Small intestine (tissue), 7 donors: ENCODE results near the gene GRIK4. TPM values are rescaled to one million over a fixed set of nuclear protein-coding genes. Genes with fewer than 3 reads are reported as not detected.

Experiments
- DNase-seq, 2 donors: peaks; one replicate each; pipeline versions ENCODE4 v3.0.0 to v3.0.0-alpha.2; 2013
- FAIRE-seq: peaks from 2 replicates; lab custom pipeline; 2012; peaks lifted over from hg19 to GRCh38; lab: Jason Lieb, UNC
- H3K27ac ChIP-seq, 3 donors: one replicate each; pipeline ENCODE4 v1.5.1; 2013; ENCODE audit warnings: low read length in 2 of 3, mild to moderate bottlenecking in 2 of 3, control low read depth in 1 of 3, inconsistent platforms in 1 of 3, low read depth in 1 of 3, moderate library complexity in 1 of 3
- H3K27me3 ChIP-seq, 3 donors: one replicate each; pipeline ENCODE4 v1.6.1; 2013; ENCODE audit warnings: low read length in 3 of 3, inconsistent platforms in 1 of 3; ENCODE audit not compliant: control insufficient read depth in 3 of 3, insufficient read depth in 3 of 3
- H3K36me3 ChIP-seq, 3 donors: one replicate each; pipeline ENCODE4 v1.6.1; 2013; ENCODE audit warnings: low read length in 3 of 3, inconsistent platforms in 1 of 3, low read depth in 1 of 3, mild to moderate bottlenecking in 1 of 3, moderate library complexity in 1 of 3; ENCODE audit not compliant: control insufficient read depth in 3 of 3, insufficient read depth in 2 of 3
- H3K4me1 ChIP-seq, 3 donors: one replicate each; pipeline ENCODE4 v1.6.1; 2013; ENCODE audit warnings: low read length in 2 of 3, inconsistent platforms in 1 of 3, low read depth in 1 of 3, mild to moderate bottlenecking in 1 of 3, moderate library complexity in 1 of 3; ENCODE audit not compliant: control insufficient read depth in 3 of 3, insufficient read depth in 2 of 3
- H3K4me3 ChIP-seq, 3 donors: one replicate each; pipeline ENCODE4 v1.5.1; 2013; ENCODE audit warnings: low read length in 3 of 3, control low read depth in 1 of 3, inconsistent platforms in 1 of 3, low read depth in 1 of 3, mild to moderate bottlenecking in 1 of 3, moderate library complexity in 1 of 3
- H3K9me3 ChIP-seq, 2 donors: one replicate each; pipeline ENCODE4 v1.6.1; 2013; ENCODE audit warnings: low read depth in 1 of 2, low read length in 1 of 2; ENCODE audit not compliant: control insufficient read depth in 2 of 2, insufficient read depth in 1 of 2
- WGBS, 3 donors: extraction: QIAGEN DNeasy Blood & Tissue Kit; methylation state at CpG; one replicate each; pipeline ENCODE4 v1.1.7; 2013; 5-methylcytosine and 5-hydroxymethylcytosine counted together
- polyA plus RNA-seq, 4 donors: library from polyadenylated mRNA; stranded (reverse) in 3 of 4; unstranded in 1 of 4; fragments of 200-250 nt in 3 of 4; fragments of 120-200 nt in 1 of 4; gene quantifications; one replicate each; pipeline versions ENCODE4 v1.2.1 to v1.2.3, GENCODE V29; 2013
- donor health status: healthy with polysubstance abuse.
- donor health status: control.
- donor health status: control.
- donor health status: Bipolar disorder and iron deficiency.
- donor health status: healthy.

GRIK4 gene
- polyA plus RNA-seq, 4 donors, result 0.15 to 1.4 (median 0.27) TPM; not detected in 1

GRCh38 chr11:120564573-120565311 lies 53.2 kb downstream of the GRIK4 start:
- FAIRE-seq (no peak), DNase-seq (peak in 1 of 2 donors; percentile 46)
- H3K27ac ChIP-seq, result no peak overlapping the region

GRCh38 chr11:120565466-120566155 lies 54.1 kb downstream of the GRIK4 start:
- Histone ChIP-seq H3K9me3 (no peaks in the 10 kb centered on the region), H3K4me3 (no peak overlapping the region), H3K4me1 (peaks cover 0 to 10% (median 0%) of the 10 kb centered on the region in 3 donors), H3K27me3 (peaks cover 0 to 46% (median 2%) of the 10 kb centered on the region in 3 donors), H3K36me3 (no peaks in the 10 kb centered on the region), H3K27ac (no peak overlapping the region)
- DNase-seq (no peak), FAIRE-seq (no peak)
- 86 to 87% (median 87%) methylated on average over 14 of the region's 14 CpGs for WGBS, 3 donors

More at GRCh38 chr11:120564573-120565311, 53.2 kb downstream of the GRIK4 start:
- Histone ChIP-seq H3K36me3 (no peaks in the 10 kb centered on the region), H3K9me3 (no peaks in the 10 kb centered on the region), H3K4me3 (peak overlapping the region in 1 of 3 donors; percentile 16), H3K27me3 (peaks cover 0 to 46% (median 2%) of the 10 kb centered on the region in 3 donors), H3K4me1 (peaks cover 0 to 10% (median 0%) of the 10 kb centered on the region in 3 donors)
- 0 to 3% (median 1%) methylated on average over 57 to 75 of the region's 75 CpGs for WGBS, 3 donors

DNA sequence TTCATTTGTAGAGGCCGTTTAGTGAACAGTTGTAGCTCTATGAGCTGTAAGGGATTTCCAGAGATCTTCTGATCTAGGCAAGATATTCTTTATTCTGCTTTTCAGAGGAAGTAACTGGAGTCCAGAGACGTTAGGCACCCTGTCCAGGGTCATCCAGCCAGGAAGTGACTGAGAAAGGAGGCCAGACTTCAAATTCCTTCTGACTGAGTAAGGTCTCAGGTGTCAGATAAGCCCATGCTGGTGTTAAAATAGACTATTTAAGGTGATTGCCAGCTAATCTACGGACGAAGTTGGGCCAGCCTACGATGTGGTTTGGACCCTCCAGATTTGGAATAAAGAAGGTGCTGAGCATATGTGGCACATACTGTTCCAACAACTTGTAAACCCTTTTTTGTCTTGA lies 54.6 kb downstream of the GRIK4 start:
- DNase-seq, result no peak
- no peak overlapping the region for H3K4me3 ChIP-seq
- H3K4me1 ChIP-seq, result peaks cover 0 to 10% (median 0%) of the 10 kb centered on the region in 3 donors
- no peaks in the 10 kb centered on the region for H3K36me3 ChIP-seq
- WGBS, 3 donors, result 63 to 77% (median 72%) methylated on average over 5 of the region's 5 CpGs
- H3K9me3 ChIP-seq, result peaks cover 0 to 3% of the 10 kb centered on the region in 2 donors
- FAIRE-seq, result no peak
- H3K27ac ChIP-seq, result no peak overlapping the region
- peaks cover 0 to 46% (median 2%) of the 10 kb centered on the region in 3 donors for H3K27me3 ChIP-seq

DNA sequence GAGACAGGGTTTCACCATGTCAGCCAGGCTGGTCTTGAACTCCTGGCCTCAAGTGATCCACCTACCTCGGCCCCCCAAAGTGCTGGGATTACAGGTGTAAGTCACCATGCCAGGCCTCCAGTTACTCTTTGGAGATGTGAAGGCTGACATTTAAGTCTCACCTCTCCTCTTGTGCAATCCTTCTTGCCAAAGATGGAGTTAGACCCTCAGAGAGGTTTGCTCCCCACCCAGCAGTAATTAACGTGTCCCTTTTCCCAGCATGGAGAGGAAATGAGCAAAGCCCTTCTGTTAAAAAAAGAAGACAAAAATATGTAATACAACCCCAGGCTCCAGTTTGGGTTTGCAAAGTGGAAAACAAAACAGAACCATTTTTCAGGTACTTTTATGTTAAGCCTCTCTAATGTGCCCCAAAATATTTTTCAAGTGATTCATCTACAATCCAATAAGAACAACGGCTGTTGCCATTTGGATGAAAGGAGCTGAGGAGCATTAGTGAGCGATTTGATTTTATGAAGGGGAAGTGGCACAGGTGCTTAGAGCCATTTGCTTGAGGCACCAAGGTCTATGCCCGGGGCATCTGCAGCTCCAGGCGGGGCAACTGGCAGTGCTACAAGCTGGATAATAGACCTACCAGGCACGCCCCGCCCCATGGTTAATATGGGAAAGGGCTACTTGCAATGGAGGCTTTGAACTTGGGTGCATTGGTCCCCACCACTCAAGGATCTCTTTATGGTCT lies 57.2 kb downstream of the GRIK4 start:
- H3K4me1 ChIP-seq, result peaks cover 0 to 7% (median 0%) of the 10 kb centered on the region in 3 donors
- H3K4me3 ChIP-seq, result no peak overlapping the region
- H3K9me3 ChIP-seq, result peaks cover 0 to 5% of the 10 kb centered on the region in 2 donors
- DNase-seq (no peak), FAIRE-seq (no peak)
- no peak overlapping the region for H3K27ac ChIP-seq
- WGBS, 3 donors, result 42 to 69% (median 57%) methylated on average over 8 of the region's 8 CpGs
- H3K36me3 ChIP-seq, result no peaks in the 10 kb centered on the region
- H3K27me3 ChIP-seq, result peaks cover 0 to 30% (median 2%) of the 10 kb centered on the region in 3 donors

- Histone ChIP-seq H3K27me3 (peaks cover 0 to 19% (median 0%) of the 10 kb centered on the region in 3 donors), H3K4me1 (no peaks in the 10 kb centered on the region), H3K36me3 (no peaks in the 10 kb centered on the region), H3K27ac (no peak overlapping the region), H3K9me3 (peaks cover 0 to 5% of the 10 kb centered on the region in 2 donors), H3K4me3 (no peak overlapping the region)
- DNase-seq (no peak), FAIRE-seq (no peak)
- 79 to 85% (median 82%) methylated on average over 7 of the region's 7 CpGs for WGBS, 3 donors
Measured at GRCh38 chr11:120569861-120570260, 58.3 kb downstream of the GRIK4 start.

DNA sequence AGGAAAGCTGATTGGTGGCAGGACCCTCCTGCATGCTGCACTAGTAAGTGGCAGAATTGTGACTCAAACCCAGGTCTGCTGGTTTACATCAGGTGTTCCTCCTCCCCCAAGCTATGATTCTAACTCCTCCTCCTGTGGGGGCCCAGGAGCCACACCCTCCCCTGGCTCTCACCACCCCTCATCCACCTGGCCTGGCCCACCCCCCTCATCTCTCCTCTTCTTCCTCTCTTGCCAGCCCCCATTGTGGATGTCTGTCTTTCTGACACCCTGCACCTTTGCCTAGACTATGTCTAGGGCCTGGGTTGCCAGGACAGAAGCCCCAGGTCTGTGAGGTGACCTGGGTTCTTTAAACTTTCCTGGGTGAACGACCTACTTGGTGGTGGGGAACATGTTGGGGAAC lies 59.9 kb downstream of the GRIK4 start:
- Histone ChIP-seq H3K9me3 (peaks cover 0 to 5% of the 10 kb centered on the region in 2 donors), H3K4me3 (no peak overlapping the region), H3K4me1 (no peaks in the 10 kb centered on the region), H3K27ac (no peak overlapping the region), H3K36me3 (no peaks in the 10 kb centered on the region), H3K27me3 (peaks cover 0 to 8% (median 0%) of the 10 kb centered on the region in 3 donors)
- FAIRE-seq, result no peak
- no peak for DNase-seq
- WGBS, 3 donors, result 48 to 61% (median 50%) methylated on average over 1 of the region's 1 CpG

DNA sequence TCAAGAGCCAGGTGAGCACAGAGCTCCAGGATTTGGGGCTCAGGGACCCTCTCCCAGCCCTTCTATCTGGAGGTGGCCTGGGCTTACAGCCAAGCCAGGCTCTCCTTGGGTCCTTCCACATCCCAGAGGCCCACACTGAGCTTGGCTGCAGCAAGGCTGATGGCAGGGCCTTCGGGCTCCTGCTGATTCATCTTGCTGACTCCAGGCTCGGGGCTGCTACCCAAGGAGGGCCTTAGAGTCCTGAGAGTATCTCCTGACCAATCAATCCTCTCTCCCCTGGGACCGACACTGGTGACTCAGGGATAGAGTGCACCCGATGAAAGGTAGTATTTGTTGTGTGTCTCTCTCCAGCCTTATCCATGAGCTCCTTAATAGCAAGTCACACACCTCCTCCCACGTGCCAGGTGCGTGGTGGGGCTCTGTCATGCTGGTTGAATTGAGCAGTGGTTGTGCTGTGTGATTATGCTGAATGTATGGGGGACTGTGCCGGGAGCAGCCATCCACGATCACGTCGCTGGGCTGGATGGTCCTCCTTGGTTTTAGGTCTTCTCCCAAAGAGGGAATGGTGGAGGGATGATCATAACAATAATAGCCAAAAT lies 62.3 kb downstream of the GRIK4 start:
- WGBS, 3 donors, result 88 to 90% (median 89%) methylated on average over 10 of the region's 10 CpGs
- Histone ChIP-seq H3K4me1 (no peaks in the 10 kb centered on the region), H3K36me3 (no peaks in the 10 kb centered on the region), H3K9me3 (peaks cover 0 to 5% of the 10 kb centered on the region in 2 donors), H3K27ac (no peak overlapping the region), H3K4me3 (no peak overlapping the region), H3K27me3 (peaks cover 0 to 8% (median 4%) of the 10 kb centered on the region in 3 donors)
- DNase-seq (no peak), FAIRE-seq (no peak)

DNA sequence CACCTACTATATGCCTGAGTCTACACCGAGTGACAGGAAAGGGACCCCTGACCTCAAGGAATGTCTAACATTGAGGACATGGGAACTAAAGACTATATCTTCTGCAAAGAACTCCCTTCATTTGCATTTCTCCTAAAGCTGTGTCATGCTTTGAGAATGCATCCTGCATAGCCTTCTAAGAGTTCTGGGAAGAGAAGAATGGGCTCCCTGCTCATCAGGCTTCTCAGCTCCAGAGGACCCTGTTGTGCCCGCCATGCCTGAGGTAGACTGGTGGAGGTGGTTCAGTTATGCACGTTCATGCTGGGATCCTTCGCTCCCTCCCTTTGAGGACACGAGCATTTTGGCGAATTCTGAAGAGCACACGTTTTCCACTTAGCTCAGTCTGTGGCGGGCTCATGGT lies 63.3 kb downstream of the GRIK4 start:
- H3K4me3 ChIP-seq, result no peak overlapping the region
- no peak overlapping the region for H3K27ac ChIP-seq
- no peak for DNase-seq
- H3K36me3 ChIP-seq, result no peaks in the 10 kb centered on the region
- peaks cover 0 to 8% (median 4%) of the 10 kb centered on the region in 3 donors for H3K27me3 ChIP-seq
- no peak for FAIRE-seq
- peaks cover 0 to 5% of the 10 kb centered on the region in 2 donors for H3K9me3 ChIP-seq
- H3K4me1 ChIP-seq, result no peaks in the 10 kb centered on the region
- WGBS, 3 donors, result 80 to 89% (median 83%) methylated on average over 8 of the region's 8 CpGs
